Keratinocyte (primary cell): ENCODE data around the gene DIDO1.

Source experiments
- EZH2 ChIP-seq: IDR thresholded peaks from one replicate; pipeline ENCODE4 v1.6.1; 2012; ENCODE audit warnings: inconsistent platforms, mild to moderate bottlenecking, low read length, moderate library complexity
- TF ChIP-seq, protein P1 (sequence below), 3 experiments: IDR thresholded peaks in 1 of 3; conservative IDR thresholded peaks in 1 of 3; optimal IDR thresholded peaks in 1 of 3; 2 replicates in 2 of 3; 3 replicates in 1 of 3; pipeline versions ENCODE3 to v1.5.1; 2011; ENCODE audit warnings: low read length in 3 of 3, mild to moderate bottlenecking in 3 of 3, moderate library complexity in 2 of 3, control low read depth in 1 of 3, inconsistent platforms in 1 of 3; ENCODE audit not compliant: insufficient read depth in 2 of 3; ENCODE audit errors: extremely low read depth in 1 of 3

- TF ChIP-seq, protein P1, sequence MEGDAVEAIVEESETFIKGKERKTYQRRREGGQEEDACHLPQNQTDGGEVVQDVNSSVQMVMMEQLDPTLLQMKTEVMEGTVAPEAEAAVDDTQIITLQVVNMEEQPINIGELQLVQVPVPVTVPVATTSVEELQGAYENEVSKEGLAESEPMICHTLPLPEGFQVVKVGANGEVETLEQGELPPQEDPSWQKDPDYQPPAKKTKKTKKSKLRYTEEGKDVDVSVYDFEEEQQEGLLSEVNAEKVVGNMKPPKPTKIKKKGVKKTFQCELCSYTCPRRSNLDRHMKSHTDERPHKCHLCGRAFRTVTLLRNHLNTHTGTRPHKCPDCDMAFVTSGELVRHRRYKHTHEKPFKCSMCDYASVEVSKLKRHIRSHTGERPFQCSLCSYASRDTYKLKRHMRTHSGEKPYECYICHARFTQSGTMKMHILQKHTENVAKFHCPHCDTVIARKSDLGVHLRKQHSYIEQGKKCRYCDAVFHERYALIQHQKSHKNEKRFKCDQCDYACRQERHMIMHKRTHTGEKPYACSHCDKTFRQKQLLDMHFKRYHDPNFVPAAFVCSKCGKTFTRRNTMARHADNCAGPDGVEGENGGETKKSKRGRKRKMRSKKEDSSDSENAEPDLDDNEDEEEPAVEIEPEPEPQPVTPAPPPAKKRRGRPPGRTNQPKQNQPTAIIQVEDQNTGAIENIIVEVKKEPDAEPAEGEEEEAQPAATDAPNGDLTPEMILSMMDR (optimal IDR thresholded peaks at IDR 0.05 in 1 of 3, IDR thresholded peaks at IDR 0.05 in 1 of 3, conservative IDR thresholded peaks at IDR 0.05 in 1 of 3; ENCODE audit: extremely low read depth in 1 of 3, insufficient read depth in 2 of 3, low read length in 3 of 3): no peak
- no peak for TF ChIP-seq EZH2
Measured at GRCh38 chr20:62941792-62942191, 15.5 kb upstream of the DIDO1 start.
